Cardiac muscle cell (in vitro differentiated cells and primary cell): Measurements from ENCODE around the gene DPEP2. TPM values are rescaled to one million over a fixed set of nuclear protein-coding genes. Genes with fewer than 3 reads are reported as not detected.

Experiments
- DNase-seq, 2 donors: peaks; one replicate each; pipeline versions ENCODE4 v3.0.0 to v3.0.0-alpha.2; 2010 to 2017; ENCODE audit warnings: low read depth in 1 of 2, low spot score in 1 of 2
- H3K27ac ChIP-seq: fragments of 200-600 bp; sonication (generic); 2 replicates; pipeline ENCODE4 v1.5.1; 2016
- H3K27me3 ChIP-seq: fragments of 200-600 bp; sonication (generic); 2 replicates; pipeline ENCODE4 v1.6.0; 2016; ENCODE audit warnings: control low read depth
- H3K36me3 ChIP-seq: fragments of 200-600 bp; sonication (generic); 2 replicates; pipeline ENCODE4 v1.5.1; 2016; ENCODE audit warnings: control low read depth
- H3K4me1 ChIP-seq: fragments of 200-600 bp; sonication (generic); 2 replicates; pipeline ENCODE4 v1.8.1; 2017; ENCODE audit warnings: low read depth, mild to moderate bottlenecking, mixed run types
- H3K4me3 ChIP-seq: fragments of 200-600 bp; sonication (generic); 2 replicates; pipeline ENCODE4 v1.5.1; 2016; ENCODE audit warnings: mild to moderate bottlenecking
- H3K9me3 ChIP-seq: fragments of 200-600 bp; sonication (generic); 2 replicates; pipeline ENCODE4 v1.5.1; 2017; ENCODE audit warnings: low read depth, mild to moderate bottlenecking, control low read depth
- polyA plus RNA-seq: library from polyadenylated mRNA; unstranded; fragments of >200 nt; fragmentation: Nextera tagmentation; extraction: Ambion mirVana; gene quantifications from 2 replicates; pipeline ENCODE4 v1.2.1, GENCODE V29; 2016
- total RNA-seq: library from RNA; depleted of rRNA; stranded (reverse); fragments of >200 nt; gene quantifications from 2 replicates; pipeline ENCODE4 v1.2.3, GENCODE V29; 2016
- TF ChIP-seq, protein P1 (sequence below): IDR thresholded peaks from 2 replicates; pipeline ENCODE4 v1.5.1; 2012; ENCODE audit warnings: low read depth, mild to moderate bottlenecking, low read length

The DPEP2 gene
- total and polyA plus RNA-seq, 2 experiments from 2014 or later = not detected

- H3K4me1 ChIP-seq = no peaks in the 10 kb centered on the region
- no peak overlapping the region for H3K27ac ChIP-seq
- no peak for DNase-seq
- H3K27me3 ChIP-seq = no peaks in the 10 kb centered on the region
- no peaks in the 10 kb centered on the region for H3K9me3 ChIP-seq
- H3K36me3 ChIP-seq = peaks cover 30% of the 10 kb centered on the region
- TF ChIP-seq, protein P1, sequence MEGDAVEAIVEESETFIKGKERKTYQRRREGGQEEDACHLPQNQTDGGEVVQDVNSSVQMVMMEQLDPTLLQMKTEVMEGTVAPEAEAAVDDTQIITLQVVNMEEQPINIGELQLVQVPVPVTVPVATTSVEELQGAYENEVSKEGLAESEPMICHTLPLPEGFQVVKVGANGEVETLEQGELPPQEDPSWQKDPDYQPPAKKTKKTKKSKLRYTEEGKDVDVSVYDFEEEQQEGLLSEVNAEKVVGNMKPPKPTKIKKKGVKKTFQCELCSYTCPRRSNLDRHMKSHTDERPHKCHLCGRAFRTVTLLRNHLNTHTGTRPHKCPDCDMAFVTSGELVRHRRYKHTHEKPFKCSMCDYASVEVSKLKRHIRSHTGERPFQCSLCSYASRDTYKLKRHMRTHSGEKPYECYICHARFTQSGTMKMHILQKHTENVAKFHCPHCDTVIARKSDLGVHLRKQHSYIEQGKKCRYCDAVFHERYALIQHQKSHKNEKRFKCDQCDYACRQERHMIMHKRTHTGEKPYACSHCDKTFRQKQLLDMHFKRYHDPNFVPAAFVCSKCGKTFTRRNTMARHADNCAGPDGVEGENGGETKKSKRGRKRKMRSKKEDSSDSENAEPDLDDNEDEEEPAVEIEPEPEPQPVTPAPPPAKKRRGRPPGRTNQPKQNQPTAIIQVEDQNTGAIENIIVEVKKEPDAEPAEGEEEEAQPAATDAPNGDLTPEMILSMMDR = no peak
- no peak overlapping the region for H3K4me3 ChIP-seq
Observed at GRCh38 chr16:67953641-67954375, 45.5 kb downstream of the DPEP2 start.

- H3K9me3 ChIP-seq = no peaks in the 10 kb centered on the region
- H3K4me1 ChIP-seq = no peaks in the 10 kb centered on the region
- H3K27ac ChIP-seq = no peak overlapping the region
- no peaks in the 10 kb centered on the region for H3K27me3 ChIP-seq
- H3K36me3 ChIP-seq = peaks cover 45% of the 10 kb centered on the region
- DNase-seq = no peak
- TF ChIP-seq, protein P1 = no peak
- no peak overlapping the region for H3K4me3 ChIP-seq
Observed at GRCh38 chr16:67951485-67951884, 47.8 kb downstream of the DPEP2 start.

DNA sequence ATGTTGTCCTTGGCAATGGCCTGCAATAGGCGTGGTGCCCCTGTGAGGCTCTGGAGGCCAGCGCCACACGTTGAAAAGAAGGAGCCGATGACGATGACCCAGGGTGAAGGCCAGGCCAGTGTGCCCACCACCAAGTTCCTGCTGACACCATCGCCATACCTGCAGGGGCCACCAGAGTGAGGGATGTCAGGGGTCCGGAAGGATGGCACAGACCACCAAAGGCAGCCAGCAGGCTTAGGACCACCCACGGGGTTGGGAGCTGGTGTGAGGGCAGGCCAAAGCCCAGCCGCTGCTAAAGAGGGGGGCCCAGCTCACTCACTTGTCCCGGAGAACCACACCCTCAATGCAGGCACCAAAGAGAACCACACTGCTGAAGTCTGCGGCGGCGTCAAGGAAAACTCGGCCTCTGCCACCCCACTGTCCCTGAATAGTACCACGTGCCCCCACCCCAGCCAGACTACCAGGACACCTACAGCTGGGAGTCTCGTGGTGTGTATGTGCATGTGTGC, 48.9 kb downstream of the DPEP2 start:
- H3K4me1 ChIP-seq = no peaks in the 10 kb centered on the region
- TF ChIP-seq, protein P1 = no peak
- H3K36me3 ChIP-seq = peaks cover 53% of the 10 kb centered on the region
- no peak for DNase-seq
- H3K4me3 ChIP-seq = no peak overlapping the region
- H3K9me3 ChIP-seq = no peaks in the 10 kb centered on the region
- H3K27me3 ChIP-seq = no peaks in the 10 kb centered on the region
- no peak overlapping the region for H3K27ac ChIP-seq

- no peak overlapping the region for H3K4me3 ChIP-seq
- no peak for DNase-seq
- TF ChIP-seq, protein P1 = no peak
- no peaks in the 10 kb centered on the region for H3K4me1 ChIP-seq
- H3K36me3 ChIP-seq = peaks cover 59% of the 10 kb centered on the region
- H3K27me3 ChIP-seq = no peaks in the 10 kb centered on the region
- H3K9me3 ChIP-seq = no peaks in the 10 kb centered on the region
- H3K27ac ChIP-seq = no peak overlapping the region
Observed at GRCh38 chr16:67949645-67950044, 49.6 kb downstream of the DPEP2 start.

DNA sequence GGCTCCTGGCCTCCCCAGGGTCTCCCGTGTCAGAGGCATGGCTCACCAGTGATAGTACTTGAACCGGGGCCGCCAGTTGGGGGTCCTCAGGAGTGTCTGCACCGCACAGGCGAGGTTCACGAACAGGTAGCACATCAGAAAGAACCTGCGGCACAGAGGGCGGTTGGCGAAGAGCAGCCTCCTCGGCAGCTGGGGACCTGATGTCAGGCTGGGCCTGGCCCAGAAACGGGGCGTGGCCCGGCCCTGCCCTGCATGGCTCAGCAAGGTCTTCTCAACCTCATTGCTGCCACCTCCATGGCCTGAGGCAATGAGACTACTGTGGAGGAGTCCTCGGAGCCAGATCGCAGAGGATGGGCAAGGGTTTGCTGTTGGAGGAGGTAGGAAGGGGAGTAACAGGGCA, 51.3 kb downstream of the DPEP2 start:
- no peak overlapping the region for H3K4me3 ChIP-seq
- TF ChIP-seq, protein P1 = no peak
- H3K27me3 ChIP-seq = no peaks in the 10 kb centered on the region
- no peak overlapping the region for H3K27ac ChIP-seq
- peaks cover 52% of the 10 kb centered on the region for H3K36me3 ChIP-seq
- DNase-seq = no peak
- no peaks in the 10 kb centered on the region for H3K4me1 ChIP-seq
- no peaks in the 10 kb centered on the region for H3K9me3 ChIP-seq
